Esophagus muscularis mucosa (tissue), 2 donors: ENCODE data around the gene PLD3.

Source experiments
- EP300 ChIP-seq: sonication (generic); formaldehyde crosslinking; IDR thresholded peaks from one replicate; pipeline ENCODE4 v1.6.1; 2017; ENCODE audit warnings: antibody characterized with exemption
- POLR2A ChIP-seq: fragments of 450-650 bp; IDR thresholded peaks from one replicate; pipeline ENCODE4 v1.6.1; 2017; ENCODE audit warnings: antibody characterized with exemption, moderate library complexity, mild to moderate bottlenecking, low read depth

- no peak for TF ChIP-seq POLR2A
- no peak for TF ChIP-seq EP300
These were observed 18.4 kb downstream of the PLD3 start for GRCh38 chr19:40366697-40367561.
